Measurements from ENCODE around the gene PCDHGA8. TPM values are rescaled to one million over a fixed set of nuclear protein-coding genes. Genes with fewer than 3 reads are reported as not detected.
"Not testable (repeated sequence)": the region's sequence is repeated elsewhere in the genome, so short reads cannot be mapped to it uniquely, and the experiment has no call there.

PCDHGA8 gene
- polyA plus RNA-seq, 4 donors, result 0.30 to 0.52 (median 0.32) TPM

- no peak for DNase-seq (ENCODE audit: low read depth in 4 of 4, low spot score in 3 of 4)
Observed at GRCh38 chr5:141430332-141431113, 38.1 kb downstream of the PCDHGA8 start, which contains the start of gene PCDHGA12. TSS of gene PCDHGA12 (plus strand) at chr5:141430507. CDS start at chr5:141430760, 253 bp downstream.

DNA sequence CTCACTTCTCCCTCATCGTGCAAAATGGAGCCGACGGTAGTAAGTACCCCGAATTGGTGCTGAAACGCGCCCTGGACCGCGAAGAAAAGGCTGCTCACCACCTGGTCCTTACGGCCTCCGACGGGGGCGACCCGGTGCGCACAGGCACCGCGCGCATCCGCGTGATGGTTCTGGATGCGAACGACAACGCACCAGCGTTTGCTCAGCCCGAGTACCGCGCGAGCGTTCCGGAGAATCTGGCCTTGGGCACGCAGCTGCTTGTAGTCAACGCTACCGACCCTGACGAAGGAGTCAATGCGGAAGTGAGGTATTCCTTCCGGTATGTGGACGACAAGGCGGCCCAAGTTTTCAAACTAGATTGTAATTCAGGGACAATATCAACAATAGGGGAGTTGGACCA, 38.9 kb downstream of the PCDHGA8 start:
- DNase-seq (ENCODE audit: low read depth in 4 of 4, low spot score in 3 of 4), result no peak

DNA sequence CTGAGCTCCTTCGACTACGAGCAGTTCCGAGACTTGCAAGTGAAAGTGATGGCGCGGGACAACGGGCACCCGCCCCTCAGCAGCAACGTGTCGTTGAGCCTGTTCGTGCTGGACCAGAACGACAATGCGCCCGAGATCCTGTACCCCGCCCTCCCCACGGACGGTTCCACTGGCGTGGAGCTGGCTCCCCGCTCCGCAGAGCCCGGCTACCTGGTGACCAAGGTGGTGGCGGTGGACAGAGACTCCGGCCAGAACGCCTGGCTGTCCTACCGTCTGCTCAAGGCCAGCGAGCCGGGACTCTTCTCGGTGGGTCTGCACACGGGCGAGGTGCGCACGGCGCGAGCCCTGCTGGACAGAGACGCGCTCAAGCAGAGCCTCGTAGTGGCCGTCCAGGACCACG, 39.9 kb downstream of the PCDHGA8 start:
- not testable (repeated sequence) for DNase-seq (ENCODE audit: low read depth in 4 of 4, low spot score in 3 of 4)

- DNase-seq (ENCODE audit: low read depth in 4 of 4, low spot score in 3 of 4), result not testable (repeated sequence)
Observed at GRCh38 chr5:141432726-141433125, 40.3 kb downstream of the PCDHGA8 start.

DNA sequence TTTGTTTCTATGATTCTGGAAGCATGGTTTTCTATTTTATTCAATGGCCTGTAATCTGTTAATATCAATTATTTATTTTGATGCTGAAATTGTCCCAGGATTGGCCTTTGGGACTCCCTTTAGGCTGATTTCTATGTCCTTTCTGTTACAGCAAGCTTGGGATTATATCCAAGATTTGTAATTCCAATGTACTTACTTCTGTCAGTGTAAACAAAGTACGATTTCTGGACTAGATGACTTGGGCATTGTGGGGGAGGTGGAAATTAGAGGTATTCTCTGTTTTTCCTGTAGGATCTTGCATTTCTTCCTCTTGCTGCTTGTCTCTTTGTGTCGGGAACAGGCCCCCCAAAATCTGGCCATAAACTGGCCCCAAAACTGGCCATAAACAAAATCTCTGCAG, 41.6 kb downstream of the PCDHGA8 start:
- DNase-seq (ENCODE audit: low read depth in 4 of 4, low spot score in 3 of 4), result no peak

DNA sequence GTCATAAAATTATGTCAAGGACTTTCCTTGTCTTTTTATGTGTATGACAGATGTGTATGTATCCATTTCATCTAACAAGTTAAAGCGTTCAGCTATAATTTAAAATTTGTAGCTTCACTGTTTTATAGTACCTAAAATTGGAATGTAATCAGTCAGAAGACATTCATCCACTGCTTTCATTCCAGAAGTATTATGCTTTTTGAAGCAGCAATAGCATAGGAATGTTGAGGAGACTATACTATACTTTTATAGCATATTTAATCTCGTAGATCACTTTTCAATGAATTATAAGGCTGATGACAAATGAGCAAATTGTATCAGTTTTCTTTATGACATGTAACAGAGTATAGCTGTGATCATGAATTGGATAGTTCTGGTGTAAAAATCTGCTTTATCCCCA, 44.8 kb downstream of the PCDHGA8 start:
- DNase-seq (ENCODE audit: low read depth in 4 of 4, low spot score in 3 of 4), result no peak

DNA sequence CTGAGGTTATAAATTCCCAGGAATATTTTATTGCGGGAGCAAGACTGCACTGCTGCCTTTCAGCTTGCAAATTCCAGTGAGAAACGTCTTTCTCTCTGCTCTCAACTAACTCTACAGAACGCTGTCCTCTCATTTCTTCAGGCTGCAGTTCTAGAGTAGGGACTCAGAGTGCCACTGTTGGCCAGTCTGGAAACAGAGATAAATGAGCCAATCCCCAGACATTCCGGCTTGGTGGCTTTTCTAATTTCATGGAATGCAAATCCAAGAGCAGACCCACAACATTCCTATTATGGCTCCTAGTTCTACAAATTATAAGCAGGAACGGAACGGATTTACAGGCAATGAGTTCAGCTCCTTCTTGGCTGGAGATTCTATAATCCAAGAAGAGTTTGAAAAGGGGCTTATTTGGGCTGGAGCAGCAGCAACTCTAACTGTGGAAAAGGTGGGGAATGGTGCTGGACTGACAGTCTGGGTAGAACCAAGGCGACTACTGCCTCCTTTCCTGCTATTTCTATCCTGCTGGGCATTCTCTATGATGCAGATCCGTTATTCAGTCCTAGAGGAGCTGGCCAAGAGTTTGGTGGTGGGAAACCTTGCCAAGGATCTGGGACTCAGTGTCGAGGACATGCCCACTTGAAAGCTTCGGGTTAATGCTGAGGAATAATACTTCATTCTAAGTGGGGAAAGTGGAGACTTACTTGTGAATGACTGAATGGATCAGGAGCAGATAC, 47.1 kb downstream of the PCDHGA8 start:
- DNase-seq (ENCODE audit: low read depth in 4 of 4, low spot score in 3 of 4), result no peak

DNA sequence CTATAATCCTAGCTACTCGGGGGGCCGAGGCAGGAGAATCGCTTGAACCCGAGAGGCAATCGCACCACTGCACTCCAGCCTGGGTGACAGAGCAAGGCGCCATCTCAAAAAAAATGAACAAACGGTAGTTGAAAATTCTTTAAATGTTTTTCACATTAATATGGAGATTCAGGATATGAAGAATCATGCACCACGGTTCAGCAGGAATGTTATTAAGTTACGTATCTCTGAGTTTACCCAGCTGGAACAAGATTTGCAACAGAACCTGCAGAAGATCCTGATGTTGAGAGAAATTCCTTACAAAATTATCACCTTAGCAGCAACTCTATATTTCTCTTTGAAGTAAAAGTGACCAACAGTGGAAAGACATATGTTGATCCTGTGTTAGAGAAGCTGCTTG, 47.9 kb downstream of the PCDHGA8 start:
- no peak for DNase-seq (ENCODE audit: low read depth in 4 of 4, low spot score in 3 of 4)

GRCh38 chr5:141441571-141442170, 49.2 kb downstream of the PCDHGA8 start:
- no peak for DNase-seq (ENCODE audit: low read depth in 4 of 4, low spot score in 3 of 4)

Other genes starting within 250 kb of the PCDHGA8 start
- 1 to 10 TPM; 3.0 to 4.0 (median 3.4) TPM for gene PCDHB6, start 242.6 kb upstream of the PCDHGA8 start, polyA plus RNA-seq (ENCODE audit: insufficient read length in 4 of 4)
- 1 to 10 TPM; 4.9 to 6.2 (median 5.9) TPM for gene PCDHB7, start 220.0 kb upstream of the PCDHGA8 start, polyA plus RNA-seq (ENCODE audit: insufficient read length in 4 of 4)
- 1 to 10 TPM; 1.3 to 3.9 (median 2.6) TPM for gene PCDHB8, start 214.8 kb upstream of the PCDHGA8 start, polyA plus RNA-seq (ENCODE audit: insufficient read length in 4 of 4)
- 1 to 10 TPM; 3.5 to 7.7 (median 5.2) TPM for gene PCDHB16, start 210.2 kb upstream of the PCDHGA8 start, polyA plus RNA-seq (ENCODE audit: insufficient read length in 4 of 4)
- gene PCDHB9, start 205.5 kb upstream of the PCDHGA8 start, polyA plus RNA-seq (ENCODE audit: insufficient read length in 4 of 4), result 1 to 10 TPM; 3.2 to 6.3 (median 3.8) TPM
- gene PCDHB10, start 200.3 kb upstream of the PCDHGA8 start, polyA plus RNA-seq (ENCODE audit: insufficient read length in 4 of 4), result 1 to 10 TPM; 6.5 to 9.4 (median 7.7) TPM
- gene PCDHB11, start 193.0 kb upstream of the PCDHGA8 start, polyA plus RNA-seq (ENCODE audit: insufficient read length in 4 of 4), result 1 to 10 TPM; 4.8 to 6.3 (median 5.1) TPM
- 1 to 10 TPM; 4.6 to 6.5 (median 5.5) TPM for gene PCDHB12, start 183.9 kb upstream of the PCDHGA8 start, polyA plus RNA-seq (ENCODE audit: insufficient read length in 4 of 4)
- 1 to 10 TPM; 5.6 to 6.8 (median 6.3) TPM for gene PCDHB13, start 178.7 kb upstream of the PCDHGA8 start, polyA plus RNA-seq (ENCODE audit: insufficient read length in 4 of 4)
- 10 to 100 TPM in 1 of 4 donors, 1 to 10 TPM in 3; 8.1 to 11.2 (median 8.8) TPM for gene PCDHB14, start 169.3 kb upstream of the PCDHGA8 start, polyA plus RNA-seq (ENCODE audit: insufficient read length in 4 of 4)
- 10 to 100 TPM; 14.7 to 17.0 (median 16.0) TPM for gene PCDHB15, start 147.2 kb upstream of the PCDHGA8 start, polyA plus RNA-seq (ENCODE audit: insufficient read length in 4 of 4)
- under 1 TPM in 1 of 4 donors, not detected in 3; 0.04 TPM for gene SLC25A2, start 88.6 kb upstream of the PCDHGA8 start, polyA plus RNA-seq (ENCODE audit: insufficient read length in 4 of 4)
- 100 to 1,000 TPM; 146 to 183 (median 171) TPM for gene TAF7, start 71.8 kb upstream of the PCDHGA8 start, polyA plus RNA-seq (ENCODE audit: insufficient read length in 4 of 4)
- gene PCDHGA1, start 62.1 kb upstream of the PCDHGA8 start, polyA plus RNA-seq (ENCODE audit: insufficient read length in 4 of 4), result 1 to 10 TPM in 2 of 4 donors, under 1 TPM in 2; 0.74 to 1.3 (median 0.96) TPM
- 1 to 10 TPM; 5.8 to 7.7 (median 6.1) TPM for gene PCDHGA2, start 53.9 kb upstream of the PCDHGA8 start, polyA plus RNA-seq (ENCODE audit: insufficient read length in 4 of 4)
- gene PCDHGA3, start 48.8 kb upstream of the PCDHGA8 start, polyA plus RNA-seq (ENCODE audit: insufficient read length in 4 of 4), result 1 to 10 TPM; 2.2 to 4.2 (median 3.1) TPM
- 1 to 10 TPM; 1.3 to 2.4 (median 2.0) TPM for gene PCDHGB1, start 42.5 kb upstream of the PCDHGA8 start, polyA plus RNA-seq (ENCODE audit: insufficient read length in 4 of 4)
- gene PCDHGA4, start 37.6 kb upstream of the PCDHGA8 start, polyA plus RNA-seq (ENCODE audit: insufficient read length in 4 of 4), result 1 to 10 TPM; 2.3 to 3.1 (median 2.5) TPM
- gene PCDHGB2, start 32.6 kb upstream of the PCDHGA8 start, polyA plus RNA-seq (ENCODE audit: insufficient read length in 4 of 4), result 1 to 10 TPM; 3.4 to 4.7 (median 3.9) TPM
- gene PCDHGA5, start 28.5 kb upstream of the PCDHGA8 start, polyA plus RNA-seq (ENCODE audit: insufficient read length in 4 of 4), result 1 to 10 TPM; 2.2 to 3.0 (median 2.5) TPM
- gene PCDHGB3, start 22.4 kb upstream of the PCDHGA8 start, polyA plus RNA-seq (ENCODE audit: insufficient read length in 4 of 4), result 1 to 10 TPM; 1.7 to 2.3 (median 2.0) TPM
- 1 to 10 TPM; 5.4 to 9.1 (median 6.5) TPM for gene PCDHGA6, start 18.7 kb upstream of the PCDHGA8 start, polyA plus RNA-seq (ENCODE audit: insufficient read length in 4 of 4)
- 1 to 10 TPM; 2.1 to 2.8 (median 2.2) TPM for gene PCDHGA7, start 9.9 kb upstream of the PCDHGA8 start, polyA plus RNA-seq (ENCODE audit: insufficient read length in 4 of 4)
- gene PCDHGB4, start 4.9 kb upstream of the PCDHGA8 start, polyA plus RNA-seq (ENCODE audit: insufficient read length in 4 of 4), result 1 to 10 TPM; 4.3 to 6.6 (median 6.0) TPM
- gene PCDHGB5, start 5.3 kb downstream of the PCDHGA8 start, polyA plus RNA-seq (ENCODE audit: insufficient read length in 4 of 4), result 10 to 100 TPM in 1 of 4 donors, 1 to 10 TPM in 3; 9.4 to 11.0 (median 9.7) TPM
- gene PCDHGA9, start 10.1 kb downstream of the PCDHGA8 start, polyA plus RNA-seq (ENCODE audit: insufficient read length in 4 of 4), result 1 to 10 TPM; 5.5 to 6.5 (median 6.0) TPM
- 1 to 10 TPM; 7.0 to 8.3 (median 8.2) TPM for gene PCDHGB6, start 15.4 kb downstream of the PCDHGA8 start, polyA plus RNA-seq (ENCODE audit: insufficient read length in 4 of 4)
- 1 to 10 TPM; 3.7 to 3.9 (median 3.9) TPM for gene PCDHGA10, start 20.4 kb downstream of the PCDHGA8 start, polyA plus RNA-seq (ENCODE audit: insufficient read length in 4 of 4)
- gene PCDHGB7, start 25.0 kb downstream of the PCDHGA8 start, polyA plus RNA-seq (ENCODE audit: insufficient read length in 4 of 4), result 10 to 100 TPM; 15.4 to 16.6 (median 15.9) TPM
- gene PCDHGA11, start 28.4 kb downstream of the PCDHGA8 start, polyA plus RNA-seq (ENCODE audit: insufficient read length in 4 of 4), result 1 to 10 TPM; 4.4 to 5.5 (median 4.9) TPM
- 1 to 10 TPM in 3 of 4 donors, under 1 TPM in 1; 0.97 to 2.1 (median 1.7) TPM for gene PCDHGA12, start 37.9 kb downstream of the PCDHGA8 start, polyA plus RNA-seq (ENCODE audit: insufficient read length in 4 of 4)
- 100 to 1,000 TPM; 105 to 128 (median 117) TPM for gene PCDHGC3, start 83.3 kb downstream of the PCDHGA8 start, polyA plus RNA-seq (ENCODE audit: insufficient read length in 4 of 4)
- 1 to 10 TPM; 2.8 to 3.4 (median 3.2) TPM for gene PCDHGC4, start 92.4 kb downstream of the PCDHGA8 start, polyA plus RNA-seq (ENCODE audit: insufficient read length in 4 of 4)
- under 1 TPM; 0.11 to 0.61 (median 0.34) TPM for gene PCDHGC5, start 96.4 kb downstream of the PCDHGA8 start, polyA plus RNA-seq (ENCODE audit: insufficient read length in 4 of 4)
- gene DIAPH1, start 226.4 kb downstream of the PCDHGA8 start, polyA plus RNA-seq (ENCODE audit: insufficient read length in 4 of 4), result 10 to 100 TPM; 62.7 to 71.7 (median 70.4) TPM
- gene HDAC3, start 244.2 kb downstream of the PCDHGA8 start, polyA plus RNA-seq (ENCODE audit: insufficient read length in 4 of 4), result 100 to 1,000 TPM in 1 of 4 donors, 10 to 100 TPM in 3; 93.3 to 102 (median 95.2) TPM
- 1 to 10 TPM in 2 of 4 donors, under 1 TPM in 2; 0.73 to 1.4 (median 1.1) TPM for gene RELL2, start 244.4 kb downstream of the PCDHGA8 start, polyA plus RNA-seq (ENCODE audit: insufficient read length in 4 of 4)